ENCODE data around the gene SUDS3. TPM values are rescaled to one million over a fixed set of nuclear protein-coding genes. Genes with fewer than 3 reads are reported as not detected.

Gene SUDS3
- polyA plus RNA-seq, 1 experiment = 16.2 TPM

DNA sequence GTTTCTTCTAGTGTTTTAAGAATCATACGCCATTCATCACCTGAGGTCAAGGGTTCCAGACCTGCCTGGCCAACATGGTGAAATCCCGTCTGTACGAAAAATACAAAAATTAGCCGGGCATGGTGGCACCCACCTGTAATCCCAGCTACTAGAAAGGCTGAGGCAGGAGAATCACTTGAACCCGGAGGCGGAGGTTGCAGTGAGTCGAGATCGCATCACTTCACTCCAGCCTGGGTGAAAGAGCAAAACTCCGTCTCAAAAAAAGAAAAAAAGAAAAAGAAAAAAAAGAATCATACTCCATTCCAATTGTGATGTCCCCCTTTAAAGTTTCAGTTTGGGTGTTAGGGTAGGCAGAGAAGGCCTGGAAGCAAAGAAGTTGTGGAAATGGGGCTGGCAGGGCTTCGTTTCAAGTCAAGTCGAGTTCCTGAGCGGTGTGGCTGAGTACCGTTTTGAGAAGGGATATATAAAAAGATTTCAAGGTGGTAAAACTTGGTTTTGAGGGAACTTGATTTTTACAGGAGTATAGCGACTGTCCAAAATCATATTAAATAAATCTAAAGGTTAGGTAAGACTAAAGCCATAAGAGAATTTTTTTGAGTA, 2.1 kb upstream of the SUDS3 start:
- no peak for DNase-seq (ENCODE audit: low read depth)
- H3K27me3 ChIP-seq (ENCODE audit: control insufficient read depth, insufficient read depth, low read length) = no peaks in the 10 kb centered on the region
- POLR2A ChIA-PET = interaction anchor here (1.1 kb wide), 1 partner anchor 65 kb away, joined by 3 read pairs; no protein-coding TSS in a partner anchor
- TF ChIP-seq, protein P1, sequence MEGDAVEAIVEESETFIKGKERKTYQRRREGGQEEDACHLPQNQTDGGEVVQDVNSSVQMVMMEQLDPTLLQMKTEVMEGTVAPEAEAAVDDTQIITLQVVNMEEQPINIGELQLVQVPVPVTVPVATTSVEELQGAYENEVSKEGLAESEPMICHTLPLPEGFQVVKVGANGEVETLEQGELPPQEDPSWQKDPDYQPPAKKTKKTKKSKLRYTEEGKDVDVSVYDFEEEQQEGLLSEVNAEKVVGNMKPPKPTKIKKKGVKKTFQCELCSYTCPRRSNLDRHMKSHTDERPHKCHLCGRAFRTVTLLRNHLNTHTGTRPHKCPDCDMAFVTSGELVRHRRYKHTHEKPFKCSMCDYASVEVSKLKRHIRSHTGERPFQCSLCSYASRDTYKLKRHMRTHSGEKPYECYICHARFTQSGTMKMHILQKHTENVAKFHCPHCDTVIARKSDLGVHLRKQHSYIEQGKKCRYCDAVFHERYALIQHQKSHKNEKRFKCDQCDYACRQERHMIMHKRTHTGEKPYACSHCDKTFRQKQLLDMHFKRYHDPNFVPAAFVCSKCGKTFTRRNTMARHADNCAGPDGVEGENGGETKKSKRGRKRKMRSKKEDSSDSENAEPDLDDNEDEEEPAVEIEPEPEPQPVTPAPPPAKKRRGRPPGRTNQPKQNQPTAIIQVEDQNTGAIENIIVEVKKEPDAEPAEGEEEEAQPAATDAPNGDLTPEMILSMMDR (IDR thresholded peaks at IDR 0.05; ENCODE audit: insufficient read depth, low read depth, low read length) = no peak
- H3K4me3 ChIP-seq (ENCODE audit: low read depth, low read length) = no peak overlapping the region
- no peaks in the 10 kb centered on the region for H3K36me3 ChIP-seq (ENCODE audit: control insufficient read depth, insufficient read depth, low read length)
- CTCF ChIA-PET = interaction anchor here (0.6 to 6.4 kb wide), 3 partner anchors 91 to 312 kb away, joined by 3 to 226 read pairs (median 6); no protein-coding TSS in a partner anchor

- no peak for DNase-seq (ENCODE audit: low read depth)
- ChIA-PET POLR2A (no interaction called here), CTCF (interaction anchor here (1.1 to 6.4 kb wide), 16 partner anchors 11 to 255 kb away, joined by 3 to 226 read pairs (median 12); partner anchors contain the start of gene PEBP1)
- peaks cover 4% of the 10 kb centered on the region for H3K36me3 ChIP-seq (ENCODE audit: control insufficient read depth, insufficient read depth, low read length)
- TF ChIP-seq, protein P1 (IDR thresholded peaks at IDR 0.05; ENCODE audit: insufficient read depth, low read depth, low read length) = no peak
- no peak overlapping the region for H3K4me3 ChIP-seq (ENCODE audit: low read depth, low read length)
- no peaks in the 10 kb centered on the region for H3K27me3 ChIP-seq (ENCODE audit: control insufficient read depth, insufficient read depth, low read length)
Observed at GRCh38 chr12:118374909-118375308, 1.4 kb upstream of the SUDS3 start.

DNA sequence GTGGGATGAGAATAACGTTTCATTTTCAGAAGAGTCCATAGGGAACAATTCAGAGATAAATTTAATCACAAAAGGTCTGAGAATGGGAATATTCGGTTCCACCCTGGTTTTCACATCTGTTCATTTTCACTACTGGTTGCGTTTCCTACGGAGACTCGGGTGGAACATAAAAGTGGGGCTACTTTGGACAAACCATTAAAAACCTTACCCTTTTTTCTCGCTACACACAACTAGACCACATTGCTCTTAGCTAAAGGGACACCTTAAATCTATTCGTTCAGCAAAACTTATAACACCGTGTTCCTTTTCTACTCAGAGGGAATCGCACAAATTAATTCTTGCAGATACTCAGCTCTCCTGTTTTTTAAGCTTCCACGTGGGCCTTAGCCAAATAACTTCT, 1.0 kb upstream of the SUDS3 start:
- TF ChIP-seq, protein P1 (IDR thresholded peaks at IDR 0.05; ENCODE audit: insufficient read depth, low read depth, low read length) = no peak
- ChIA-PET POLR2A (interaction anchor here (0.7 to 0.9 kb wide), 2 partner anchors 68 to 810 kb away, joined by 3 read pairs; no protein-coding TSS in a partner anchor), CTCF (interaction anchor here (0.7 to 6.4 kb wide), 42 partner anchors 8 to 504 kb away, joined by 3 to 226 read pairs (median 6); partner anchors contain the start of gene PEBP1)
- no peak overlapping the region for H3K4me3 ChIP-seq (ENCODE audit: low read depth, low read length)
- peaks cover 5% of the 10 kb centered on the region for H3K36me3 ChIP-seq (ENCODE audit: control insufficient read depth, insufficient read depth, low read length)
- H3K27me3 ChIP-seq (ENCODE audit: control insufficient read depth, insufficient read depth, low read length) = no peaks in the 10 kb centered on the region
- no peak for DNase-seq (ENCODE audit: low read depth)

- H3K4me3 ChIP-seq (ENCODE audit: low read depth, low read length) = peak overlapping the region; percentile 86
- DNase-seq (ENCODE audit: low read depth) = no peak
- TF ChIP-seq, protein P1 (IDR thresholded peaks at IDR 0.05; ENCODE audit: insufficient read depth, low read depth, low read length) = no peak
- ChIA-PET CTCF (interaction anchor here (0.7 to 6.4 kb wide), 52 partner anchors 7 to 1428 kb away, joined by 3 to 226 read pairs (median 5); partner anchors contain the start of genes HSPB8 and PEBP1), POLR2A (interaction anchor here (0.6 to 1.1 kb wide), 2 partner anchors 49 to 187 kb away, joined by 3 to 5 read pairs; no protein-coding TSS in a partner anchor)
- no peaks in the 10 kb centered on the region for H3K27me3 ChIP-seq (ENCODE audit: control insufficient read depth, insufficient read depth, low read length)
- H3K36me3 ChIP-seq (ENCODE audit: control insufficient read depth, insufficient read depth, low read length) = peaks cover 5% of the 10 kb centered on the region
Observed at GRCh38 chr12:118377021-118377883, 897 bp downstream of the SUDS3 start.
